Hematopoietic multipotent progenitor cell treated with erythropoietin and hydrocortisone succinate and interleukin-3 and kit ligand, for 15 days (in vitro differentiated cells): ENCODE data around the gene MOV10L1.
A peak's percentile ranks its signal among the peaks of the same experiment; 100 is the strongest.
"Not testable (repeated sequence)": the region's sequence is repeated elsewhere in the genome, so short reads cannot be mapped to it uniquely, and the experiment has no call there.

Experiments used
- DNase-seq: peaks from one replicate; pipeline ENCODE4 v3.0.0-alpha.2; 2015; ENCODE audit warnings: low spot score

Gene MOV10L1

DNA sequence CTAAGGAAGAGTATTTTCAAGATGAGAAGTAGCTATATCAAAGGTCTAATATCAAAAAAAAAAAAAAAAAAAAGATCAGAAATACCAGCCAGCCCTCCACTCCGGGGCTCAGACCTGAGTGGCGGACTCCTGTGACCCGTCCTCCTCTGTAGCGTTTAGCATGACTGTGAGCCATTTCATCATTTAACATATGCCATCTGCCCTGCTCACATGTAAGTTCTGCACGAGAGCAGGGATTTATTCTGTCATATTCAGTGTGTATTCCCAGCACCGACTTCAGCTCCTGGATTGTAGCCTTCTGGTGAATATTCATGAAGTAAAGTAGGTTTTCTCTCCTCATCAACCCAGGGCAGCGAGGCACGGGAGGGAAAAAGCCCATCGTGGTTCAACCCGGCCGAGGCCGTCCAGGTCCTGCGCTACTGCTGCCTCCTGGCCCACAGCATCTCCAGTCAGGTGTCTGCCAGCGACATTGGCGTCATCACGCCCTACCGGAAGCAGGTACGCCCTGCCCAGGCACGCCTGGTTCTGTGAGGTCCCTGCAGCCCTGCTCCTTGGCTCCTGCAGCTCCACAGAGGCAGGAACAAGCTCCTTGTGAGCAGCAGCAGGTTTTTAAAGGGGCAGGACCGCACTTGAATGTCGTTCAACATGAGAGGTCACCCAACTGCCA lies 68.0 kb downstream of the MOV10L1 start:
- no peak for DNase-seq

DNA sequence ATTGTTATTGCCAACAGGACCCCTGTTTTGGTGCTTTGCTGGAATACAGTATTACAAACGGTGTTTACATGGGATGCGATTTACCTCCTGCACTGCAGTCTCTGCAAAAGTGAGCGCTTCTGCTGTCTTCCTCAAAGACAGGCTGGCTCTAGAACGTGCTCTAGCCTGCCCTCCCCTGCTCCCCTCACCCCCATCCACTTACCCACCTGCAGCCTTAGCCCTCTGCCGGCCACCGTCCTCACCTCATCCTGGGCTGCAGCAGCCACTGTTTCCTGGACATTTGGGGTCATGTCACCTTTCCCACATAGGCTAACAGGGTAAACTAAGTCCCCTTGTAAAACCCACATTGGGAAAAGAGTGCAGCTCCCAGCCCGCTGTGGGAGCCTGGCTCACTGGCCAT lies 71.1 kb downstream of the MOV10L1 start:
- DNase-seq = no peak

DNA sequence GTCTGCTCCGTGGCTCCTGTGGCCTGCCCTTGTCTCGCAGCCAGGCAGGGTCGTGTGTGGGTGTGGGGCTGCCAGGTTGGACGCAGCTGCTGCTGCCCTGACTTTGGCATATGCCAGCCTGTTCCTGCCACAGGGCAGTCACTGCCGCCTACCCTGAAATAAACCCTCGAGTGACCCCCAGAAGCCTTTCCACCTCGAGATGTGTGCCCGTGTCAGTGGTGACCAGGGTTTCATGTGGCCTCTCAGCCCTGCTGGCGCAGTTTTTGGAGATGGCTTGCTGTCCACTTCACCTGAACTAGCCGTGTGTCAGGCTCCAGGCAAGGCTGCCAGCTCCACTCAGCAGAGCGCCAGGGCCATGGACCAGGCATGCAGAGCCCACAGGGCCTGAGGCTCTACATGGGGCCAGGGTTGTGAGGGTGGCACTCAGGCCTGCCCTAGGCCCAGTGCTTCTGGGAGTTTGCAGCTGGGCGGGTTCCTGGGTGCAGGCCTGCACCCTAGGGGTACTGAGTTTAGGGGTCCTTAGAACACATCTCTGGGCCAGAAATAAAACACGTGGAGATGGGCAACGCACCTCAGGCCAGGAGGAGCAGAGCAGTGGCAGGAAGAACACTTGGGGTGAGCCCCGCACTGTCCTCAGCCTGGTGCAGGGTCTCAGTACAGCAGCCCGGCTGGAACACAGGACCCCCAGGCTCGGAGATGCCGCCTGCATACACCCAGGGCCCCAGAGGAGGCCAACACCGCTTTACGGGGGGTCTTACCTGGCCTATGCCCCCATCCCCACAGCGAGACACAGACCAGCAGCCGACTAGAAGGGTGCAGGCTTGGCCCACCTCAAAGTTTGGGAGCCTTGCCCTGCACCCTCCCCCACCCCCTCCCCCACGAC lies 71.9 kb downstream of the MOV10L1 start:
- no peak for DNase-seq

DNA sequence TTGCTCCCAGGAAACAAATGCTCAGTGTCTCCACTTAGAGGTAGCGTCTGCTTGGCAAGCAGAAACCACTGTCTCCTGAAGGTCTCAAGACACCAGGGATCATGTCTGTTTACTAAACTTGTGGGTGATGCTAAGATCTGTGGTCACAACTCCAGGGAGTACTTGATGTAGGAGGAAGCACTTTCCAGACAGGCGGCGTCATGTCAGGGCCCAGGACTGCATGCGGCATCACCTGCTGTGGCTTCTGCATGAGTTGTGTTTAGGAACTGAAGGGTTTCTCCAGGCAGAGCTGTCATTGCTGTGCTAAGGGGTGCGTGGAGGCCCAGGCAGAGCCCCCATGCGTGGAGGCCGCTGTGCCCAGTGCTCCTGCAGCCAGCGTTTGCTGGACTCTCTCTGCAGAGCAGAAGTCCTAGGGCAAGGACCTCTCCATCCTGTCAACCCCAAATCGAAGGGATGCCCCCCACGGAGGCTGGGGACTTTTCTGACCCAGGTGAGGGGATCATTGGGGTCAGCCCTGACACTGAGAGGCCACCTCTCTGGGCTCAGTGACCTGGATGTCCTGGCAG lies 72.7 kb downstream of the MOV10L1 start:
- DNase-seq = no peak

DNA sequence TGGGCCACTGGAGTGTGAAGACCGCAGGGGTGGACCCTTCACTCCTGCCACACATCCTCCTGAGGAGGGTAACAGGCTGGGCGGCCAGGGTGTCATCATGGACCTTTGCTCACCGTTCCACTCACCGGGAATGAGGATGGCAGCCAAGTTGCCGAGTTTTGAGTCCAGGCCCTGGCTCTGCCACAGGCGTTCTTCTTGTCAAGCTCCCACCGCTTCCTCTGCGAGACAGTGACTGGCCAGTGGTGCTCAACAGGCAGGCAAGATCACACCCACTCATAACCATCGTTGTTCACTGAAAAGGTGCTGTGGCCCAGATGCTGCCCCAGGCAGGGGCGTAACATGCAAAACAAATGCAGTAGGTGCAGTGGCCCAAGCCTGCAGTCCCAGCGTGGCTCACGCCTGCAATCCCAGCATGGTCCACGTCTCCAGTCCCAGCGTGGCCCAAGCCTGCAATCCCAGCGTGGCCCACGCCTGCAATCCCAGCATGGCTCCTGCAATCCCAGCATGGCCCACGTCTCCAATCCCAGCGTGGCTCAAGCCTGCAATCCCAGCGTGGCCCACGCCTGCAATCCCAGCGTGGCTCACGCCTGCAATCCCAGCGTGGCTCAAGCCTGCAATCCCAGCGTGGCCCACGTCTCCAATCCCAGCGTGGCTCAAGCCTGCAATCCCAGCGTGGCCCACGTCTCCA lies 75.8 kb downstream of the MOV10L1 start:
- DNase-seq = no peak

DNA sequence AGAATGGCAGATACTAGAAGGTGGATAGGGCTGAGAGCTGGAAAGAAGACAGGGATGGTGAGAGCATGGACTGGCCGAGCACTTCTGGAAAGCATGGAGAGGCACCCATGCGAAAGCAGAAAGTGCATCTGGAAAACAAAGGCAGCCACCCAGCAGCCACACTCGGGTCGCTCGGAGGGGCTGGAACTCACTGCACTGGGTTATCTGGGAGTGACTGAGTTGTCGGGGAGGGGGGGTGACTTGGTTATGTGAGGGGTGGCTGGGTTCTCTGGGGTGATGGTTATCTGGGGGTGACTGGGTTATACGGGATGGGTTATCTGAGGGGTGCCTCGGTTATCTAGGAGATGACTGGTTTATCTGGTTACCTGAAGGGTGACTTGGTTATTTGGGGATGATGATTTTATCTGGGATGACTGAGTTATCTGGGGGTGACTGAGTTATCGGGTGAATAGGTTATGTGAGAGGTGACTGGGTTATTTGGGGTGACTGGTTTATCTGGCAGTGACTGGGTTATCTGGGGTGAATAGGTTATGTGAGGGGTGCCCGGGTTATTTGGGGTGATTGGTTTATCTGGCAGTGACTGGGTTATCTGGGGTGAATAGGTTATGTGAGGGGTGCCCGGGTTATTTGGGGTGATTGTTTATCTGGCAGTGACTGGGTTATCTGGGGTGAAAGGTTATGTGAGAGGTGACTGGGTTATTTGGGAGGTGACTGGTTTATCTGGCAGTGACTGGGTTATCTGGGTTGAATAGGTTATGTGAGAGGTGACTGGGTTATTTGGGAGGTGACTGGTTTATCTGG lies 78.1 kb downstream of the MOV10L1 start:
- DNase-seq = no peak

DNA sequence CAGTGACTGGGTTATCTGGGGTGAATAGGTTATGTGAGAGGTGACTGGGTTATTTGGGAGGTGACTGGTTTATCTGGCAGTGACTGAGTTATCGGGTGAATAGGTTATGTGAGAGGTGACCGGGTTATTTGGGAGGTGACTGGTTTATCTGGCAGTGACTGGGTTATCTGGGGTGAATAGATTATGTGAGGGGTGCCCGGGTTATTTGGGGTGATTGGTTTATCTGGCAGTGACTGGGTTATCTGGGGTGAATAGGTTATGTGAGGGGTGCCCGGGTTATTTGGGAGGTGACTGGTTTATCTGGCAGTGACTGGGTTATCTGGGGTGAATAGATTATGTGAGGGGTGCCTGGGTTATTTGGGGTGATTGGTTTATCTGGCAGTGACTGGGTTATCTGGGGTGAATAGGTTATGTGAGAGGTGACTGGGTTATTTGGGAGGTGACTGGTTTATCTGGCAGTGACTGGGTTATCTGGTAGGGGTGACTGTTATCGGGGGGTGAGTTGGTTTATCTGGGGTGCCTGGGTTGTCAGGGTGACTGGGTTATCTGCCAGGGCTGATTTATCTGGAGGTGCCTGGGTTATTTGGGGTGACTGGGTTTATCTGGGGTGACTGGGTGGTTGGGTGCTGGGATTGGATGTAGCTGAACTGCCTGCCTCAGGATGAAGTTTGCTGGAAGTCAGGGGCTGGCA lies 78.8 kb downstream of the MOV10L1 start:
- DNase-seq = not testable (repeated sequence)

DNA sequence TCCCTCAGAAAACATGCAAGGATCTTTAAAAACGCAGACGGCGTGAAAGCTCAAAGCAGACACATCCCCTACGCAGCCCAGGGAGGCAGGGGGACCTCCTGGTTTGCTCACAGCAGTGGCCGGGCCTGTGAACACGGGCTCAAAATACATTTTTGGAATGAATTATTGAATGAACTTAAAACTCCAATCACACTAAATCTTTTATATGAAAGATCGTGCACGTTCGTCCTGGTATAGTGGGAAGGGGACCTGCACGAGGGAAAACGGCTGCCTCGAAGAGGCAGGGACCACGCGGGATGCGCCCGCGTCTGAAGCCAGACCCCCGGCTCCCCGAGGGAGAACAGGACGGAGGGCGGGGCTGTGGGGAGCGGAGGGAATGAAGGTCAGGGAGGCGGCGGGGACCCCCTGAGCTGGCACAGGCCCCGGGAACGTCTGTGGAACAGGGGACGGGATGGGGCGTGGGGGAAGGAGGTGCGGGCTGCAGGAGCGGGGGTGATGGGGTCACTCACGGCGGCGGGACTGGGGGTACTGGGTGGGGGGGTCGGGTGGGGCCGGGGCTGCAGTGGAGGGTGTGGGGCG lies 79.5 kb downstream of the MOV10L1 start:
- no peak for DNase-seq

DNA sequence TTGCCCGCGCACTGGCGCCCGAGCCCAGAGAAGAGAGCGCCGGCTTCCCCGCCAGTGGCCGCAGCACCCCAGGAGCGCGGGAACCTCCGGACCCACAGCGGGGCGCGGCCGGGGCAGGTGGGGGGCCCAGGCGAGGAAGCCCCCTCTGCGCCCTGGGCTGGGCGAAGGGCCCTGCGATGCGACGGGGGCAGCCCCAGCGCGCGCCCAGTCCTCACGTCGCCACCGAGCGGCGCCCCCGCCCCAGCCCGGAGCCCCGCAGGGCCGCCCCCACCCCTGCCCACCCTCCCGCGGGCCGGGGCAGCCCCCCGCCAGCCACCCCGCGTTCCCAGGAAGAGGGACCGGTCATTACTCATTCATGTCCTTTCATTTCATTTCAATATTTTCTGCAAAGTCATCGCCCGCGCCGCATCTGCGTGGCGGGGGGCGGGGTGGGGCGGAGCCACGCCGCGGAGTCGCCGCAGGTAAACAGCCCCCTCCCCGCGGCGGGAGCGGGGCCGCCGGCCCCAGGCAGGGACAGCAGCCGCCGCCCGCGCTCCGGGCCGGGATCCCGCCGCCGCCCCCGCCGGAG lies 80.1 kb downstream of the MOV10L1 start:
- DNase-seq = peak; percentile 25

DNA sequence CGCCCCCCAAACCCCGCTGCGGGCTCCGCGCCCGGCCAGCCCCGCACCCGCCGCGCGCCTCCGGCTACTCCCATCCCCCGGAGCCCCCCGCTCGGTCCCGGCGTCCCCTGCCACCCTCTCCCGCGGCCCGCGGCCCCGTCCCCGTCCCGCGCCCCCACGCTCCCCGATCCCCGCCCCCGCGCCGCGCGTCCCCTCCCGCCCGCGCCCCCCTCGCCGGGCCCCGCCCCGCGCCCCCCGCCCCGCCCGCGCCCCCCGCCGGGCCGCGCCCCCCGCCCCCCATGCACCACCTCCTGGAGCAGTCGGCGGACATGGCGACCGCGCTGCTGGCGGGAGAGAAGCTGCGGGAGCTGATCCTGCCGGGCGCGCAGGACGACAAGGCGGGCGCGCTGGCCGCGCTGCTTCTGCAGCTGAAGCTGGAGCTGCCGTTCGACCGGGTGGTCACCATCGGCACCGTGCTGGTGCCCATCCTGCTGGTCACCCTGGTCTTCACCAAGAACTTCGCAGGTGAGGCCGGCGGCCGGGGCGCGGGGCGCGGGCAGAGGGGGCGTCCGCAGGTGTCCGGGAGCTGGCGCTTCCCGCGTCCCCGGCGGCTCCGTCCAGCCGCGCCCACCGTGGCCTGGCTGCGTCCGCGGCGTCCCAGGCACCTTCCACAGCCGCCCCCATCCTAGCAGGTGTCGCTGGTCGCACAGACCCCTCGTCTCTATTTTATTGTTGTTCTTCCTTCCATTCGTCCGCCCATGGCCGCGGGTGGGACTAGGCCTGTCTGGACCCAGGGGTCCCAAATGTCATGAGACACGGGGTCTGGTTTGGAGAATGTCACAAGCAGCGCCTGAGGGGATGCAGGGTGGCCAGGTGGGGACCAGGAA lies 80.9 kb downstream of the MOV10L1 start, which contains the start of gene PANX2:
Gene PANX2 (plus strand): TSS at position 279 of the 866 bp plus-strand sequence. CDS start 0 bp downstream, at position 279.
- DNase-seq = no peak

DNA sequence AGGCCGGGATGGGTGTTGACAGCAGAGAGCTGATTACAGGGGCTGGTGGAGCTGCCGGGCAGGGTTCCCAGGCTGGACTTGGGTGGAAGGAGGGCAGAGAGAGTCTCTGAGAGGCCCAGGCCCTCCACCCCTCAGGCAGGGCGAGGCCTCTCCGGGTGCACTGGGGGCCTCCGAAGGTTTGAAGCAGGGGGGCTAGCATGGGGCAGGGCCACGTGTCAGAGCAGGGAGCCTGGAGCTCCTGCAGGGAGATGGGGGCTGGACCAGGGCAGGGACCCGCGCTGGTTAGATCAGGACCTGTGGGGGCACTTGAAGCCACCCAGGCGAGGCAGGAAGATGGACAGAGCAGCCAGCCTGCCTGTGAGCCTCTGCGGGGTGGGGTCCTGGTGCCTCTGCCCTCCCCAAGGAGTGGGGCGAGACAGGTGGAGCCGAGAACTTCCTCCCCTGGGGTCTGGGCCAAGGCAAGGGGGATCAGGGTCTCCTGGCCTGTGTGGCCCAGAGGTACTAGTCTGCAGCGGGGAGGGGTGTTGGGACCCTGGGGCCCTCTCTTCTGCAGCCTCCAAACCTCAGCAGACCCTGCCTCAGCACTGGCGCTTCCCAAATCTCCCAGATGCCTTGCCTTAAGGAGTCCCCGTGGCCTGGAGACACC lies 81.6 kb downstream of the MOV10L1 start:
- DNase-seq = no peak

DNA sequence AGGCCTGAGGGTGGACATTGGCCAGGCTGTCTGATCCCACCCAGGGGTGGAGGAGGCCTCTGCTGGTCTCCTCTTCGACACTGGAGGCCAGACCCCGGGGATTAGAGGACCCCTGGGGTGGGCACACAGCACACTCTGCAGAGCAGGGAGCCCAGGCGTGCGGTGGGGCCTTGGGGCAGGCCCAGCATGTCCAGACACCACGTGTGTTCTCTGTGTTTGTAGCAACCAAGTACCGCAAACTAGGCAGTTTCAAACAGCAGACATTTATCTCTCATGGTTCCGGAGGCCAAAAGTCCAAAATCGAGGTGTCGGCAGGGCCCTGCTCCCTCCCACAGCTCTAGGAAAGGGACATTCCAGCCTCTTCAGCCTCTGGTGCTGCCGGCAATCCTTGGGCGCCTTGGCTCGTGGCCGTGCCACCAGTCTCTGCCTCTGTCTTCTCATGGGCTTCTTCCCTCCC lies 82.2 kb downstream of the MOV10L1 start:
- no peak for DNase-seq

DNA sequence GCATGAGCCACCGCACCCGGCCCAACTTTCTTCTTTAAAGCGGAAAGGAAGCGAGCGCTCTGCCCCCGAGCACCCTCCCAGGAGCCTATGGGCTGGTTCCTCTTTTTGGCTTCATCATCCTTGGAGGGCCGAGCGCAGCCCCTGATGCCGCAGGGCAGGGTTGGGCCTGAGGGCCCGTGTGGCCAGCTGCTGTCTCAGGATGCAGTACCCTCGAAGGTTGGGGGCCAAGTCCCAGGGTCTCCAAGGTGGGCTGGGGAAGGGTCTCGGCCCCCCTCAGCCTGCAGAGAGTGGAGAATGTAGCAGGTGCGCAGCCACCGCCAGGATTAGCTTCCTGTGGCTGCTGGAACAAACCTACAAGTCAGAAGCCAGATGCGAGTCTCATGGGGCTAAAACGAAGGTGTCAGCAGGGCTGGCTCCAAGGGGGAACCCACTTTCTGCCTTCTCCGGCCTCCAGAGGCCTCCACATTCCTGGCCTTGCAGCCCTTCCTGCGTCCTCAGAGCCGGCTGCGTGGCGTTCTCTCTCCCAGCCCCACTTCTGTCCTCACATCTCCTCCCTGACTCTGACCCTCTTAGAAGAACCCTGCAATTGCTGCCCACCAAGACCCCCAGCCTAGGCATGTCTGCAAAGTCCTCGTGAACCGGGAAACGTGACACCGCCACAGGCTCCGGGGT lies 83.6 kb downstream of the MOV10L1 start:
- DNase-seq = no peak

DNA sequence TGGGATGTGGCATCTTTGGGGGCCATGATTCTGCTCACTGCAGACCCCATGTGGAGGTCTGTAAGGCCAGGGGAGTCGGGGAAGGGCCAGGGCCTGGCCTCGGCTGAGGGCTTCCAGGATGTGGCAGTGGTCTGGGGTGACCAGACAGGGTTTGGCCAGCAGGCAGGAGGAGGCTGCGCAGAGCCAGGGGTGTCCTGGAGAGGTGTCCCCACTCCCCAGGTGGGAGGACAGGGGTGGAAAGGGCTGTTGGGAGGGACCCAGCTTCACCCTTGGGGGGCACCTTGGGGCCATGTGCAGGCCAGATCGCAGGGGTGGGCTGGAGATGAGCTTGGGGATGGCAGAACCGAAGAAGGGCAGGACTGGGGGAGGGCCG lies 84.2 kb downstream of the MOV10L1 start:
- no peak for DNase-seq

DNA sequence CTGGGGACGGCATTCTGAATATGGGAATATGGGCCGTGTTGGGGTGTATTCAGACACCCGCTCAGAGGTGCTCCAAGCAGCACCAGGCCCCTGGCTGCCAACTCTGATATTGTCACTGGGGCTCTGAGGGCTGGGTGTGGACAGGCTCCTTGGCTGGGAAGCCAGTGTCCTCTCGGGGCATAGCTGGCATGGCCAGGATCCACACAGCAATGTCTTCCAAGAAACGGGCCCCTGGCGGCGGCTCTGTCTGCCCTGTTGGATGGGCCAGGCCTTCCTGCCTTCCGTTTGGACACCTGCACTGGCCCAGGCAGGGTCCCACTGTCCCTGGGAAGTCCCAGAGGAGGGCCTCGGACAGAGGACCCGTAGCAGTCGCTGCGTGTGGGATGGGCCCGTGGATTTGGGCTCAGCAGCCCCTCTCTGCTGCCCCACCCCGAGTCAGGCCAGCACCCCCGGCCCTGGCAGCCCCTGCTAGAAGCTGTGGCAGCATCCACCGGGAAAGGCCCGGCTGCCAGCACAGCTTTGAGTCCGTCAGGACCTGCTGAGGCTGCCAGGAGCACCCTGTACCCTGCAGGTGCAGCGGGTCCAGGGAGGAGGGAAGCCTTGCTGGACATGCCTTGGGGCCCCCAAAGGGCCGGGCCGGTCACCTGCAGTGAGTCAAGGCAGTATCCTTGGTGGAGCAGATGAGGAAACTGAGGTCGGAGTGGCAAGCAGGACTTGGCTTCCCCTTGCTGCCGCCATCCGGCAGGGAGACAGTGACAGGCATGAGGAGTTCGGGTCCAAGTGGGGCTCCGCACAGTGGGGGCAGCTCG lies 84.8 kb downstream of the MOV10L1 start:
- DNase-seq = no peak

DNA sequence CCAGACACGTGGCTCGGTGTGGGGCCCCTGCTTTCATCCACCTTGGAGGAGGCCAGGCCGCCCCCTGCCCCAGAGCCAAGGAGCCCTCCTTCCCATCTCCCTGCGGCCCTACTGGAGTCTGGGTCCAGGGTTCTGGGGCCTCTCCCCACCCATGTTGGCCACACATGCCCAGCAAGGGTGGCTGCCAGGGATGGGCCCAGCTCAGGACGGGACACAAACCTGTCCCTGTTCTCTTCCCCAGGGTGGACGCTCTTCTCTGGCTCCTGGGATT lies 85.3 kb downstream of the MOV10L1 start:
- no peak for DNase-seq
